SU-DHL-6 (cell line): Measurements from ENCODE around the gene GJB4.

Source experiments
- H2AFZ ChIP-seq: fragments of 200-600 bp; sonication (generic); 2 replicates; pipeline ENCODE4 v1.6.1; 2014; ENCODE audit warnings: low read depth, mild to moderate bottlenecking, moderate library complexity, mixed read lengths, antibody characterized with exemption, low read length; ENCODE audit not compliant: severe bottlenecking
- H3F3A ChIP-seq: fragments of 200-600 bp; shearing (Covaris generic); 2 replicates; pipeline ENCODE4 v1.6.0; 2016; ENCODE audit warnings: antibody characterized with exemption, mild to moderate bottlenecking; ENCODE audit not compliant: insufficient read depth
- H3K27ac ChIP-seq: fragments of 200-600 bp; sonication (generic); 2 replicates; pipeline ENCODE4 v1.5.1; 2016; ENCODE audit warnings: low read depth, mild to moderate bottlenecking, low read length, moderate library complexity, mixed read lengths
- H3K27me3 ChIP-seq: fragments of 200-600 bp; sonication (generic), shearing (Covaris generic); 2 replicates; pipeline ENCODE4 v1.6.0; 2014; ENCODE audit warnings: mild to moderate bottlenecking, low read length
- H3K36me3 ChIP-seq: fragments of 200-600 bp; sonication (generic); 2 replicates; pipeline ENCODE4 v1.6.1; 2014; ENCODE audit warnings: mild to moderate bottlenecking, low read length, mixed read lengths
- H3K4me2 ChIP-seq: fragments of 300-600, 200-600 bp; shearing (Covaris generic), sonication (generic); 2 replicates; pipeline ENCODE4 v1.6.0; 2014; ENCODE audit warnings: low read length, low read depth, mild to moderate bottlenecking; ENCODE audit not compliant: poor library complexity, severe bottlenecking
- H3K4me3 ChIP-seq: fragments of 200-600 bp; sonication (generic); 2 replicates; pipeline ENCODE4 v1.5.1; 2014; ENCODE audit warnings: antibody characterized with exemption, low read length, mild to moderate bottlenecking, mixed read lengths; ENCODE audit not compliant: insufficient read depth, poor library complexity, severe bottlenecking
- H3K79me2 ChIP-seq: fragments of 200-600 bp; sonication (generic); 2 replicates; pipeline ENCODE4 v1.6.1; 2014; ENCODE audit warnings: mild to moderate bottlenecking, low read length, moderate library complexity; ENCODE audit not compliant: insufficient read depth
- H3K9ac ChIP-seq: fragments of 200-600 bp; sonication (generic); 2 replicates; pipeline ENCODE4 v1.7.0; 2014; ENCODE audit warnings: mild to moderate bottlenecking, low read length
- H3K9me2 ChIP-seq: fragments of 200-600 bp; sonication (generic); replicated peaks from 2 replicates; pipeline ENCODE4 v1.6.1; 2014; ENCODE audit warnings: low read length; ENCODE audit not compliant: insufficient read depth
- H3K9me3 ChIP-seq: fragments of 200-600 bp; sonication (generic); 2 replicates; pipeline ENCODE4 v1.6.1; 2014; ENCODE audit warnings: low read length, mixed read lengths; ENCODE audit not compliant: insufficient read depth
- H4K20me1 ChIP-seq: fragments of 200-600 bp; sonication (generic); 2 replicates; pipeline ENCODE4 v1.6.1; 2014; ENCODE audit warnings: low read depth, mild to moderate bottlenecking, antibody characterized with exemption, low read length, moderate library complexity, mixed read lengths
- CTCF ChIP-seq: fragments of 200-600 bp; sonication (generic); IDR thresholded peaks from one replicate; pipeline ENCODE4 v1.5.1; 2017; ENCODE audit warnings: antibody characterized with exemption, mild to moderate bottlenecking, low read length, moderate library complexity; ENCODE audit not compliant: insufficient read depth, poor library complexity, severe bottlenecking
- EZH2phosphoT487 ChIP-seq: fragments of 200-600 bp; sonication (generic), shearing (Covaris generic); conservative IDR thresholded peaks from 2 replicates; pipeline ENCODE4 v1.6.1; 2018; ENCODE audit warnings: mild to moderate bottlenecking, antibody characterized with exemption, low read length, moderate library complexity, mixed read lengths

The GJB4 gene

GRCh38 chr1:34715139-34715538 lies 44.4 kb upstream of the GJB4 start:
- H2AFZ ChIP-seq = no peak overlapping the region
- TF ChIP-seq EZH2phosphoT487 (no peak), CTCF (no peak)
- no peaks in the 10 kb centered on the region for H4K20me1 ChIP-seq
- H3K27ac ChIP-seq = no peak overlapping the region
- no peaks in the 10 kb centered on the region for H3F3A ChIP-seq
- no peaks in the 10 kb centered on the region for H3K27me3 ChIP-seq
- no peaks in the 10 kb centered on the region for H3K36me3 ChIP-seq
- no peak overlapping the region for H3K4me3 ChIP-seq
- H3K79me2 ChIP-seq = no peaks in the 10 kb centered on the region
- no peak overlapping the region for H3K9ac ChIP-seq
- no peaks in the 10 kb centered on the region for H3K9me2 ChIP-seq
- H3K4me2 ChIP-seq = no peak overlapping the region
- no peaks in the 10 kb centered on the region for H3K9me3 ChIP-seq

- H3K27me3 ChIP-seq = no peaks in the 10 kb centered on the region
Measured at GRCh38 chr1:34721241-34721640, 38.3 kb upstream of the GJB4 start.

GRCh38 chr1:34721646-34722355 lies 37.7 kb upstream of the GJB4 start:
- no peak overlapping the region for H3K9ac ChIP-seq
- no peak overlapping the region for H3K4me3 ChIP-seq
- H3K9me3 ChIP-seq = no peaks in the 10 kb centered on the region
- H4K20me1 ChIP-seq = no peaks in the 10 kb centered on the region
- no peaks in the 10 kb centered on the region for H3K27me3 ChIP-seq
- H3K4me2 ChIP-seq = no peak overlapping the region
- no peak overlapping the region for H3K27ac ChIP-seq
- H3K9me2 ChIP-seq = no peaks in the 10 kb centered on the region
- no peaks in the 10 kb centered on the region for H3K79me2 ChIP-seq
- TF ChIP-seq EZH2phosphoT487 (no peak), CTCF (no peak)
- no peak overlapping the region for H2AFZ ChIP-seq
- H3F3A ChIP-seq = no peaks in the 10 kb centered on the region
- no peaks in the 10 kb centered on the region for H3K36me3 ChIP-seq

More at GRCh38 chr1:34721241-34721640, 38.3 kb upstream of the GJB4 start:
- Histone ChIP-seq H3K9me3 (no peaks in the 10 kb centered on the region), H4K20me1 (no peaks in the 10 kb centered on the region), H3K9me2 (no peaks in the 10 kb centered on the region), H3K9ac (no peak overlapping the region), H3K36me3 (no peaks in the 10 kb centered on the region), H3F3A (no peaks in the 10 kb centered on the region), H3K4me2 (no peak overlapping the region), H3K4me3 (no peak overlapping the region), H3K79me2 (no peaks in the 10 kb centered on the region), H2AFZ (no peak overlapping the region), H3K27ac (no peak overlapping the region)
- TF ChIP-seq EZH2phosphoT487 (no peak), CTCF (no peak)
